Measurements from ENCODE around the gene G3BP2.

The G3BP2 gene

GRCh38 chr4:75596061-75596460 lies 77.2 kb downstream of the G3BP2 start:
- H3K27ac ChIP-seq (ENCODE audit: low read depth, low read length), result no peak overlapping the region

GRCh38 chr4:75593393-75593792 lies 79.8 kb downstream of the G3BP2 start:
- Histone ChIP-seq H3K27me3 (ENCODE audit: control insufficient read depth in 1 of 2, insufficient read depth in 2 of 2, low read length in 2 of 2) (no peaks in the 10 kb centered on the region), H3K4me3 (ENCODE audit: low read depth in 1 of 2, low read length in 2 of 2) (no peak overlapping the region), H3K27ac (ENCODE audit: low read depth, low read length) (no peak overlapping the region), H3K9ac (ENCODE audit: low read length) (no peak overlapping the region), H3K9me3 (ENCODE audit: low read length) (no peaks in the 10 kb centered on the region), H3K36me3 (ENCODE audit: insufficient read depth, low read length) (no peaks in the 10 kb centered on the region), H3K4me1 (ENCODE audit: insufficient read depth, low read length) (no peaks in the 10 kb centered on the region)

More at GRCh38 chr4:75596061-75596460, 77.2 kb downstream of the G3BP2 start:
- H3K36me3 ChIP-seq (ENCODE audit: insufficient read depth, low read length), result peaks cover 4% of the 10 kb centered on the region
- H3K9ac ChIP-seq (ENCODE audit: low read length), result no peak overlapping the region
- no peak overlapping the region for H3K4me3 ChIP-seq (ENCODE audit: low read depth in 1 of 2, low read length in 2 of 2)
- no peaks in the 10 kb centered on the region for H3K4me1 ChIP-seq (ENCODE audit: insufficient read depth, low read length)
- no peaks in the 10 kb centered on the region for H3K9me3 ChIP-seq (ENCODE audit: low read length)
- H3K27me3 ChIP-seq (ENCODE audit: control insufficient read depth in 1 of 2, insufficient read depth in 2 of 2, low read length in 2 of 2), result no peaks in the 10 kb centered on the region

Data from muscle layer of colon (tissue), 2 donors.